ENCODE results near the gene TMC2. TPM values are rescaled to one million over a fixed set of nuclear protein-coding genes. Genes with fewer than 3 reads are reported as not detected.

TMC2 gene
- total and polyA plus RNA-seq, 7 donors: 0.03 to 0.25 (median 0.12) TPM; not detected in 2

- intact Hi-C loops (cut with DNase I): no loop called here
- Histone ChIP-seq H3K27ac (no peak overlapping the region), H3K36me3 (ENCODE audit: insufficient read depth in 1 of 2, low read depth in 1 of 2) (no peaks in the 10 kb centered on the region), H3K4me3 (no peak overlapping the region), H3K9me3 (no peaks in the 10 kb centered on the region), H3K27me3 (ENCODE audit: insufficient read depth in 3 of 3, low read length in 2 of 3) (peaks cover 0 to 10% (median 1%) of the 10 kb centered on the region in 3 donors), H3K4me1 (no peaks in the 10 kb centered on the region)
- DNase-seq (no peak), ATAC-seq (no peak)
- TF ChIP-seq CTCF (IDR thresholded peaks at IDR 0.05): no peak
- WGBS, 3 donors: 9 to 12% (median 10%) methylated on average over 5 of the region's 5 CpGs
These were observed 63.1 kb downstream of the TMC2 start for GRCh38 chr20:2599288-2600006.

- TF ChIP-seq CTCF (IDR thresholded peaks at IDR 0.05): no peak
- WGBS, 3 donors: 71 to 77% (median 73%) methylated on average over 9 of the region's 9 CpGs
- DNase-seq: no peak
- ATAC-seq: no peak
- Histone ChIP-seq H3K27ac (no peak overlapping the region), H3K9me3 (peaks cover 11% of the 10 kb centered on the region), H3K36me3 (ENCODE audit: insufficient read depth in 1 of 2, low read depth in 1 of 2) (no peaks in the 10 kb centered on the region), H3K27me3 (ENCODE audit: insufficient read depth in 3 of 3, low read length in 2 of 3) (peaks cover 0 to 1% (median 0%) of the 10 kb centered on the region in 3 donors), H3K4me1 (no peaks in the 10 kb centered on the region), H3K4me3 (no peak overlapping the region)
- intact Hi-C loops (cut with DNase I): no loop called here
These were observed 65.8 kb downstream of the TMC2 start for GRCh38 chr20:2602046-2602735.

DNA sequence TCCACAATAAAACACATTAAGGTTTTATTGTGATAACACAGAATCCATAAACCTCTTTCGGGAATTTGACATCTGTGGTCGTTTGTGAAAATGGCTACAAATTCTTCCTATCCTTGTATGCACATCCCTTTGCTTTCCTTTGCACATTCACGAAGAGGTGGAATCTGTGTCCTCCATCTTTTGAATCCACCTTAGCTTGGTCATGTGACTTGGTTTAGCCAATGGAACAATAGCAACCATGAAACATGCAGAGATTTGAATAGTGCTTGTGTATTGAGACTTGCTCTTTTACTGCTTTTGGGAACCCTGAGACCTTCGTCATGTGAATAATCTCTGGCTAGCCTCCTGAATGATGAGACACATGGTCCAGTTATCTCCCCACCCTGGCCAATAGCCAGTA is 66.4 kb downstream of the TMC2 start:
- DNase-seq (no peak), ATAC-seq (no peak)
- Histone ChIP-seq H3K36me3 (ENCODE audit: insufficient read depth in 1 of 2, low read depth in 1 of 2) (no peaks in the 10 kb centered on the region), H3K27me3 (ENCODE audit: insufficient read depth in 3 of 3, low read length in 2 of 3) (no peaks in the 10 kb centered on the region), H3K27ac (no peak overlapping the region), H3K9me3 (peaks cover 16% of the 10 kb centered on the region), H3K4me1 (no peaks in the 10 kb centered on the region), H3K4me3 (no peak overlapping the region)
- TF ChIP-seq CTCF (IDR thresholded peaks at IDR 0.05): no peak
- intact Hi-C loops (cut with DNase I): no loop called here
- WGBS, 3 donors: 78 to 85% (median 84%) methylated on average over 4 of the region's 4 CpGs

- Histone ChIP-seq H3K27me3 (ENCODE audit: insufficient read depth in 3 of 3, low read length in 2 of 3) (no peaks in the 10 kb centered on the region), H3K27ac (no peak overlapping the region), H3K4me1 (no peaks in the 10 kb centered on the region), H3K4me3 (no peak overlapping the region), H3K9me3 (peaks cover 16% of the 10 kb centered on the region), H3K36me3 (ENCODE audit: insufficient read depth in 1 of 2, low read depth in 1 of 2) (no peaks in the 10 kb centered on the region)
- DNase-seq (no peak), ATAC-seq (no peak)
- no peak for TF ChIP-seq CTCF (IDR thresholded peaks at IDR 0.05)
- 34 to 58% (median 40%) methylated on average over 7 of the region's 7 CpGs for WGBS, 3 donors
- intact Hi-C loops (cut with DNase I): no loop called here
These were observed 67.6 kb downstream of the TMC2 start for GRCh38 chr20:2603816-2604505.
